IPS-18a (cell line): Measurements from ENCODE around the gene PRKACG.

Experiments
- H3K27ac ChIP-seq: one replicate; pipeline ENCODE4 v1.5.1; 2013; ENCODE audit warnings: low read length
- H3K27me3 ChIP-seq: one replicate; pipeline ENCODE4 v1.6.1; 2013; ENCODE audit warnings: mild to moderate bottlenecking, low read length; ENCODE audit not compliant: control insufficient read depth, insufficient read depth
- H3K36me3 ChIP-seq: one replicate; pipeline ENCODE4 v1.6.1; 2013; ENCODE audit warnings: low read depth, low read length; ENCODE audit not compliant: control insufficient read depth
- H3K4me1 ChIP-seq: one replicate; pipeline ENCODE4 v1.6.1; 2013; ENCODE audit warnings: low read depth, low read length; ENCODE audit not compliant: control insufficient read depth
- H3K4me3 ChIP-seq: one replicate; pipeline ENCODE4 v1.5.1; 2013; ENCODE audit warnings: low read length
- H3K9ac ChIP-seq: one replicate; pipeline ENCODE4 v1.6.1; 2013; ENCODE audit warnings: mild to moderate bottlenecking, low read length, moderate library complexity
- H3K9me3 ChIP-seq: one replicate; pipeline ENCODE4 v1.6.1; 2013; ENCODE audit warnings: low read depth, low read length; ENCODE audit not compliant: control insufficient read depth

PRKACG gene

GRCh38 chr9:69044240-69045219, 30.6 kb upstream of the PRKACG start:
- Histone ChIP-seq H3K9ac (no peak overlapping the region), H3K4me1 (peaks cover 20% of the 10 kb centered on the region), H3K36me3 (peaks cover 18% of the 10 kb centered on the region)

GRCh38 chr9:69040646-69041045, 26.7 kb upstream of the PRKACG start:
- H3K4me3 ChIP-seq, result no peak overlapping the region
- peaks cover 20% of the 10 kb centered on the region for H3K4me1 ChIP-seq
- H3K9me3 ChIP-seq, result no peaks in the 10 kb centered on the region
- H3K27me3 ChIP-seq, result no peaks in the 10 kb centered on the region
- no peaks in the 10 kb centered on the region for H3K36me3 ChIP-seq
- H3K9ac ChIP-seq, result no peak overlapping the region
- no peak overlapping the region for H3K27ac ChIP-seq

More at GRCh38 chr9:69044240-69045219, 30.6 kb upstream of the PRKACG start:
- Histone ChIP-seq H3K27ac (no peak overlapping the region), H3K9me3 (no peaks in the 10 kb centered on the region), H3K4me3 (no peak overlapping the region), H3K27me3 (no peaks in the 10 kb centered on the region)

DNA sequence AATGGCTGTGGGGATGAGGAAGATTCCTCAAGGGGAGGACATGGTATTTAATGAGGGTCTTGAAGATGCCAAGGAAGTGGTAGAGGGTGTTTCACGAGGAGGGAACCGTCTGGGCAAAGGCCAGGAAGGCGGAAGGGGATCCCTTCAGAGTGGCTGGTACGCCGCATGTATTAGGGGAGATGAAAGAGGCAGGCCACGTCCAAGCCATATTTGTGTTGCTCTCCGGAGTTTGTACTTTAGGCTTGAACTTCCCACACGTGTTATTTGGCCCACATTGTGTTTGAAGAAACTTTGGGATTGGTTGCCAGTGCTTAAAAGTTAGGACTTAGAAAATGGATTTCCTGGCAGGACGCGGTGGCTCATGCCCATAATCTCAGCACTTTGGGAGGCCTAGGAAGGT, 22.9 kb upstream of the PRKACG start:
- no peaks in the 10 kb centered on the region for H3K36me3 ChIP-seq
- no peak overlapping the region for H3K27ac ChIP-seq
- H3K9ac ChIP-seq, result peak overlapping the region; percentile 83
- H3K4me1 ChIP-seq, result peaks cover 8% of the 10 kb centered on the region
- H3K4me3 ChIP-seq, result peak overlapping the region; percentile 99
- H3K9me3 ChIP-seq, result no peaks in the 10 kb centered on the region
- H3K27me3 ChIP-seq, result no peaks in the 10 kb centered on the region

DNA sequence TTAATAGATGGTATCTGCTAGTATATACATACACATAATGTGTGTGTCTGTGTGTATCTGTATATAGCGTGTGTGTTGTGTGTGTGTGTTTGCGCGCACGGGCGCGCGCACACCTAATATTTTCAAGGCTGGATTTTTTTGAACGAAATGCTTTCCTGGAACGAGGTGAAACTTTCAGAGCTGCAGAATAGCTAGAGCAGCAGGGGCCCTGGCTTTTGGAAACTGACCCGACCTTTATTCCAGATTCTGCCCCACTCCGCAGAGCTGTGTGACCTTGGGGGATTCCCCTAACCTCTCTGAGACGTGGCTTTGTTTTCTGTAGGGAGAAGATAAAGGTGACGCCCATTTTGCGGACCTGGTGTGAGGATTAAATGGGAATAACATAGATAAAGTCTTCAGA, 22.4 kb upstream of the PRKACG start:
- Histone ChIP-seq H3K9me3 (no peaks in the 10 kb centered on the region), H3K4me3 (peak overlapping the region; percentile 99), H3K27ac (peak overlapping the region; percentile 68), H3K4me1 (peaks cover 8% of the 10 kb centered on the region), H3K9ac (peak overlapping the region; percentile 83), H3K36me3 (no peaks in the 10 kb centered on the region), H3K27me3 (no peaks in the 10 kb centered on the region)

- H3K27me3 ChIP-seq, result no peaks in the 10 kb centered on the region
- peaks cover 8% of the 10 kb centered on the region for H3K4me1 ChIP-seq
- peak within 1 kb of the TSS; percentile 68 for H3K27ac ChIP-seq
- H3K4me3 ChIP-seq, result peak within 1 kb of the TSS; percentile 99
- H3K9me3 ChIP-seq, result no peaks in the 10 kb centered on the region
- no peaks in the 10 kb centered on the region for H3K36me3 ChIP-seq
- peak within 1 kb of the TSS; percentile 83 for H3K9ac ChIP-seq
Measured at GRCh38 chr9:69035438-69036308, 21.8 kb upstream of the PRKACG start, which contains the start of gene FXN. TSS of gene FXN (plus strand) at chr9:69035752. CDS start at chr9:69035783, 31 bp downstream.

- Histone ChIP-seq H3K9ac (no peak overlapping the region), H3K27ac (no peak overlapping the region), H3K9me3 (peaks cover 4% of the 10 kb centered on the region), H3K4me3 (no peak overlapping the region), H3K27me3 (no peaks in the 10 kb centered on the region), H3K4me1 (peaks cover 8% of the 10 kb centered on the region), H3K36me3 (no peaks in the 10 kb centered on the region)
Measured at GRCh38 chr9:69034071-69034470, 20.2 kb upstream of the PRKACG start.

DNA sequence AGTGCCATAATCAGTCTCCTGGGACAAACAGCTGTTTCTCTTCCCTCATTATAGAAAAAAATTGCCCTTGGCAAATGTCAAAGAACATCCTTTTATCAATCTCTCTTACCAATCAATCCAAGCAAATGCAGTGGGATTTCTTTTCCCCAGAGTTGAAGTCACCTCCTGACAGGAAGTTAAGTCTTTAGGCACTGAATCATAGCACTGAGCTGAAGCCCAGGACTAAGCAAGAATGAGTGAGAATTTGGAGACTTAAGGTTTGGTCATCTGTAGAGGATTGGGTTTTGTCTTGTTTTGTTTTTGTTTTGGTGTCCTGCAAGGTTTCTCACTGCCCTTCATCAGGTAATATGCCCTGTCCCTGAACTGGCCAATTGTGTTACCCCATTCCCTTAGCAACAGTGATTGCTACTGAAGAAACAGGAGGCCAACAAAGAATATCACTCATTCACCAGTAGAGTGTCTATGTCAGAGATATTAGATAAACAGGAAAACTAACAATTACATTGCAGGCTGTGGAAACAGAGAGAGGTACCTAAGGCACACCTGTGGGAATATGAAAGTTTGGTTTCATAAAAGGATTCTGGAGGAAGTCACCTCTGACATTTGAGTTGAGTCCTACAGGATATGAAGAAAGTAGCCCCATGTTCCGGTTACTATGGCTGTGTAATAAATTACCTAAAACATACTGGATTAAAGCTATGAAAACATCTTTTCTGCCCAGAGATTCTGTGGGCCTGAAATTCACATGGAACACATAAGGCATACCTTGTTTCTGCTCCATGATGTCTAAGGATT, 17.1 kb upstream of the PRKACG start:
- Histone ChIP-seq H3K9me3 (peaks cover 4% of the 10 kb centered on the region), H3K27me3 (no peaks in the 10 kb centered on the region), H3K36me3 (no peaks in the 10 kb centered on the region), H3K4me1 (no peaks in the 10 kb centered on the region), H3K4me3 (no peak overlapping the region), H3K27ac (no peak overlapping the region), H3K9ac (no peak overlapping the region)

DNA sequence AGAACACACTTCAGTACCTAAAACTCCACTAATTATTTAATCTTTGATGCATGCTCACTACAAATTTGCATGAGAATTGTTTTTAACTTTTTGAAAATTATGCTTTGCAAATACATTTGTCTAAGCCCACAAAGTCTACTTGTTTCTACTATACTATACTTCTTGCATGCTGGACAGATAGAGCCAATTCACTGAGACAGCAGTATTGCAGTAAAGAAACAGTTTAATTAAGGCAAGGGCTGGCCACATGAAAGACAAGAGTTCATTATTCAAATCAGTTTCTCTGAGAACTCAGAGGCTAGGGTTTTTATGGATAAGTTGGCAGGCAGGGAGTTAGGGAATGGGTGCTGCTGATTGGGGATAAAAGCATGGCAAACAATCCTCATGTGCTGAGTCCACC, 15.6 kb upstream of the PRKACG start:
- no peak overlapping the region for H3K4me3 ChIP-seq
- no peaks in the 10 kb centered on the region for H3K36me3 ChIP-seq
- no peak overlapping the region for H3K9ac ChIP-seq
- no peaks in the 10 kb centered on the region for H3K4me1 ChIP-seq
- peaks cover 4% of the 10 kb centered on the region for H3K9me3 ChIP-seq
- no peak overlapping the region for H3K27ac ChIP-seq
- no peaks in the 10 kb centered on the region for H3K27me3 ChIP-seq

- Histone ChIP-seq H3K36me3 (no peaks in the 10 kb centered on the region), H3K4me1 (peaks cover 5% of the 10 kb centered on the region), H3K27ac (no peak overlapping the region), H3K27me3 (no peaks in the 10 kb centered on the region), H3K4me3 (no peak overlapping the region), H3K9me3 (peaks cover 4% of the 10 kb centered on the region), H3K9ac (no peak overlapping the region)
Measured at GRCh38 chr9:69028754-69029153, 14.8 kb upstream of the PRKACG start.

- H3K36me3 ChIP-seq, result no peaks in the 10 kb centered on the region
- no peaks in the 10 kb centered on the region for H3K27me3 ChIP-seq
- H3K9ac ChIP-seq, result no peak overlapping the region
- peaks cover 4% of the 10 kb centered on the region for H3K9me3 ChIP-seq
- H3K4me1 ChIP-seq, result peaks cover 10% of the 10 kb centered on the region
- no peak overlapping the region for H3K4me3 ChIP-seq
- H3K27ac ChIP-seq, result no peak overlapping the region
Measured at GRCh38 chr9:69027355-69028097, 13.6 kb upstream of the PRKACG start.
